ENCODE data around the gene CDKL1. TPM values are rescaled to one million over a fixed set of nuclear protein-coding genes. Genes with fewer than 3 reads are reported as not detected.

Gene CDKL1
- total RNA-seq (10 to 100 TPM; 19.3 to 22.2 TPM), polyA plus RNA-seq (ENCODE audit: insufficient read length in 6 of 6) (10 to 100 TPM; 12.0 to 18.9 (median 15.0) TPM)
- long read RNA-seq, donor 1, partial matches to known transcripts: 0 of 3 reads
- long read RNA-seq, donor 1, other reads (novel, unspliced or antisense): 0 of 3 reads
- long read RNA-seq, donor 2, partial matches to known transcripts: 0 of 2 reads
- long read RNA-seq, donor 2, other reads (novel, unspliced or antisense): 0 of 2 reads
- long read RNA-seq, donor 3: 0 reads
- long read RNA-seq, donor 4, partial matches to known transcripts: 0 of 6 reads
- long read RNA-seq, donor 4, other reads (novel, unspliced or antisense): 6 of 6 reads
- long read RNA-seq, donor 5, partial matches to known transcripts: 0 of 2 reads
- long read RNA-seq, donor 5, other reads (novel, unspliced or antisense): 0 of 2 reads
- long read RNA-seq, donor 6, partial matches to known transcripts: 18 of 32 reads
- long read RNA-seq, donor 6, other reads (novel, unspliced or antisense): 12 of 32 reads
- long read RNA-seq, donor 7: 0 reads
- long read RNA-seq, donor 8, partial matches to known transcripts: 0 of 5 reads
- long read RNA-seq, donor 8, other reads (novel, unspliced or antisense): 0 of 5 reads
- long read RNA-seq, donor 9: 0 reads
- long read RNA-seq, donor 10, partial matches to known transcripts: 0 of 1 reads
- long read RNA-seq, donor 10, other reads (novel, unspliced or antisense): 1 of 1 reads
- long read RNA-seq, donor 11, partial matches to known transcripts: 0 of 2 reads
- long read RNA-seq, donor 11, other reads (novel, unspliced or antisense): 0 of 2 reads
- long read RNA-seq, donor 12, partial matches to known transcripts: 0 of 2 reads
- long read RNA-seq, donor 12, other reads (novel, unspliced or antisense): 0 of 2 reads

DNA sequence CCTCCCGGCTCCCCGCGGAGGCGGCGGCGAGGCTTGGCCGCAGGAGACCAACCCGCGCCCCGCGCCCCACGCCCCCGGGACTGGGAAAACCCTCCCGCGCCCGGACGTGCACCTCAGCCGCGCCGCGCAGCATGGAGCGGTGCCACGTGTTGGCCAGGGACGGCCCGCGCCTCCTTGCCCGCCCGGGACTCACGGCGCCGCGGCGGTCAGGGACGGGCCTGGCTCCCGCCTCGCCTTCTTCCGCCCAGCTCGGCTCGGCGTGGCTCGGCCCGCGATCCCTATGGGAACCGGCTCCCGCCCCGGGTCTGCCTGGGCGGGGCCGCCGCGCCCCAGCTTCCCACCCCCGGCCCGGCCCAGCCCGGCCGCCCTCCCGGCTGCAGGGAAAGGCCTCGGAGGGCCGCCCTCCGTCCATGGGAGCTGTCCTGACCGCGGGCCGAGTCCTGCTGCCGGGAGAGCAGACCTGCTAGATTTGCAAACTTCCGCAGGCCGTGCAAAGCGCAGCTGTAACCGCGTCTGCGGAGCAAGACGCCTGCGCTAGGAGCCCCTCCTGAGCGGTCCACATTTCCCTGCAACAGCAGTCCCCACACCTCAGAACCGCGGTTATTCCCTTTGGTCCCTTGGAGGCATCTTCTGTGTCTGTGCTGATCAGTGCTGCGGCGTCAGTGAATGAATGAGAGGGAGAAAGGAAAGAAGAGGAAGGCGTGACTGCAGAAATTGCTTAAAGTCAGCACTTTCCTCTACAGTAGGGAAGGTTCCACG lies at the start of gene CDKL1:
TSS of gene CDKL1 (minus strand) at position 251 of the 759 bp plus-strand sequence. CDS start 1,013 bp downstream, outside the sequence.
- no peaks in the 10 kb centered on the region for H3K9me3 ChIP-seq
- TF ChIP-seq, protein P1, sequence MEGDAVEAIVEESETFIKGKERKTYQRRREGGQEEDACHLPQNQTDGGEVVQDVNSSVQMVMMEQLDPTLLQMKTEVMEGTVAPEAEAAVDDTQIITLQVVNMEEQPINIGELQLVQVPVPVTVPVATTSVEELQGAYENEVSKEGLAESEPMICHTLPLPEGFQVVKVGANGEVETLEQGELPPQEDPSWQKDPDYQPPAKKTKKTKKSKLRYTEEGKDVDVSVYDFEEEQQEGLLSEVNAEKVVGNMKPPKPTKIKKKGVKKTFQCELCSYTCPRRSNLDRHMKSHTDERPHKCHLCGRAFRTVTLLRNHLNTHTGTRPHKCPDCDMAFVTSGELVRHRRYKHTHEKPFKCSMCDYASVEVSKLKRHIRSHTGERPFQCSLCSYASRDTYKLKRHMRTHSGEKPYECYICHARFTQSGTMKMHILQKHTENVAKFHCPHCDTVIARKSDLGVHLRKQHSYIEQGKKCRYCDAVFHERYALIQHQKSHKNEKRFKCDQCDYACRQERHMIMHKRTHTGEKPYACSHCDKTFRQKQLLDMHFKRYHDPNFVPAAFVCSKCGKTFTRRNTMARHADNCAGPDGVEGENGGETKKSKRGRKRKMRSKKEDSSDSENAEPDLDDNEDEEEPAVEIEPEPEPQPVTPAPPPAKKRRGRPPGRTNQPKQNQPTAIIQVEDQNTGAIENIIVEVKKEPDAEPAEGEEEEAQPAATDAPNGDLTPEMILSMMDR (IDR thresholded peaks at IDR 0.05): no peak
- H3K4me1 ChIP-seq: peaks cover 0 to 30% of the 10 kb centered on the region in 2 donors
- peak; percentile 72 to 93 (median 78) for DNase-seq
- peak within 1 kb of the TSS; percentile 50 to 75 for H3K4me3 ChIP-seq
- no peaks in the 10 kb centered on the region for H3K36me3 ChIP-seq
- H3K27me3 ChIP-seq: peaks cover 0 to 6% of the 10 kb centered on the region in 2 donors
- ATAC-seq: peak; percentile 93
- peak within 1 kb of the TSS; percentile 81 to 84 for H3K27ac ChIP-seq
- intact Hi-C loops (cut with DNase I): no loop called here

DNA sequence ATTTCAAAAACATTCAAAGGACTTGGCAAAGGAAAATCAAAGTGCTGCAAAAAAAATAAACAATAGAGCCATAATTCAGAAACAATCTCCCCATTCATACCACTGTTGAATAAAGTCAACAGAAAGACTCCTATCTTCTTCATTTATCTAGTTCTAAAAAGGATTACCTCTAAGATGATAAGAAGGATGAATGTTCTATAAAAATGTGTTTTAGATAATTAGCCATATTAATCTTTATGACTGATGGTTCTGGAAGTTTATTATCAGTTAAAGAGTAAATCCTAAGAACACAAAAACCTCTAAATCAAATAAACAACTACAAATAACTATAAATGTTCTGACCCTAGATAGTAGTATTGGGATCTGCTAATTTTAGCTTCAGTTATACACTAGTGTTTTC lies 37.8 kb upstream of the CDKL1 start:
- Histone ChIP-seq H3K4me3 (no peak overlapping the region), H3K36me3 (peaks cover 0 to 51% of the 10 kb centered on the region in 2 donors), H3K9me3 (no peaks in the 10 kb centered on the region), H3K4me1 (no peaks in the 10 kb centered on the region), H3K27ac (no peak overlapping the region), H3K27me3 (no peaks in the 10 kb centered on the region)
- no peak for ATAC-seq
- intact Hi-C loops (cut with DNase I): no loop called here
- TF ChIP-seq, protein P1 (IDR thresholded peaks at IDR 0.05): no peak
- no peak for DNase-seq

DNA sequence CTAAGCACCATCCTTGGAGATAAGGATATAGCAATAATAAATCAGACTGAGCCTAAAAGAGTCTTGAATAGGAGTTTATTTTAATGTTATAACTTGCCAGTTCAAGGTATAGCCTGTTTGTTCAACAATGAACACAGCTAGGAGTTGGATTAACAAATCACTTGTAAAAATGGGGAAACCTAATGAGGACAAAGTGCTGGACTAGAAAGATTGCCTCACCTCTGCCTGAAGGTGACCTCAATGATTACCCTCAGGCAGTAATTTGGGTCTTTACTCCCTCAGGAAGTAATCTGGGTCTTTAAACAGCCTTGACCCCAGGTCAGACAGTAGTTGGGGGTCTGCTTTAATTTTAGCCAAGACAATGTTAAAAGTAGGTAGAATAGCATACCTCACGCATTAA lies 35.5 kb upstream of the CDKL1 start:
- ATAC-seq (no peak), DNase-seq (no peak)
- Histone ChIP-seq H3K9me3 (no peaks in the 10 kb centered on the region), H3K4me3 (no peak overlapping the region), H3K36me3 (peaks cover 0 to 46% of the 10 kb centered on the region in 2 donors), H3K4me1 (no peaks in the 10 kb centered on the region), H3K27ac (no peak overlapping the region), H3K27me3 (no peaks in the 10 kb centered on the region)
- TF ChIP-seq, protein P1 (IDR thresholded peaks at IDR 0.05): no peak
- intact Hi-C loops (cut with DNase I): no loop called here

DNA sequence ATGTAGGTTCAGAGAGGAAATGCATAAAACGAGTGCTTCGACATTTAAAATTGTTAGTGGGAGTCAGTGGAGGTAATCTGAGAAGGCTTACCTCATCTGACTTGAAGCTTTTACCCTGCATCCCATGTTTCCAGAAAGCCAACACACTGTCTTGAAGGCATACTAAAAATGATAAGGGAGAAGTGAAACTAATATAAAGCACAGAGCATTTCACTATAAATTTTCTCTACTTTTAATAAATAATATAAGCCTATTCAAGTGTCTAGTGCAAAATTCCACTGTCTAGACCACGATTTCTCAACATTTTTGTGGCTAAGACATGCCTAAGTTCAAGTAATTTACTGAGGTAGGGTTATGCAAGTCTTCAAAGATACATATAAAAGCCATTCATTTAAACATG lies 29.1 kb upstream of the CDKL1 start:
- no peak for DNase-seq
- peaks cover 0 to 45% of the 10 kb centered on the region in 2 donors for H3K36me3 ChIP-seq

More for the DNA sequence above, 29.1 kb upstream of the CDKL1 start:
- Histone ChIP-seq H3K9me3 (no peaks in the 10 kb centered on the region), H3K27me3 (no peaks in the 10 kb centered on the region), H3K27ac (no peak overlapping the region), H3K4me3 (no peak overlapping the region), H3K4me1 (no peaks in the 10 kb centered on the region)
- TF ChIP-seq, protein P1 (IDR thresholded peaks at IDR 0.05): no peak
- ATAC-seq: peak; percentile 62
- intact Hi-C loops (cut with DNase I): no loop called here
